OCI-LY3 (cell line): ENCODE results near the gene IL1B.
"Not testable (repeated sequence)": the region's sequence is repeated elsewhere in the genome, so short reads cannot be mapped to it uniquely, and the experiment has no call there.

Source experiments
- CTCF ChIP-seq: fragments of 200-600, 300-600 bp; sonication (generic); IDR thresholded peaks from 2 replicates; pipeline ENCODE4 v1.5.1; 2014; ENCODE audit warnings: antibody characterized with exemption, low read length, low read depth
- EZH2phosphoT487 ChIP-seq: fragments of 200-600 bp; shearing (Covaris generic); IDR thresholded peaks from 2 replicates; pipeline ENCODE4 v1.6.1; 2018; ENCODE audit warnings: antibody characterized with exemption, mixed run types, low read depth

DNA sequence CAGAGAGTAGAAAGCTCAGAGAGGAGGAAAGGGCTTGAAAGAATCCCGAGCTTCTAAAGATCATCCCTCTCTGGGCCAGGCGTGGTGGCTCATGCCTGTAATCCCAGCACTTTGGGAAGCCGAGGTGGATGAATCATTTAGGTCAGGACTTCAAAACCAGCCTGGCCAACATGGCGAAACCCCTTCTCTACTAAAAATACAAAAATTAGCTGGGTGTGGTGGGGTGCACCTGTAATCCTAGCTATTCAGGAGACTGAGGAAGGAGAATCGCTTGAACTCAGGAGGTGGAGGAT is 3.0 kb downstream of the IL1B start:
- TF ChIP-seq CTCF, EZH2phosphoT487: not testable (repeated sequence)
